ENCODE data around the gene SCGB1C1. TPM values are rescaled to one million over a fixed set of nuclear protein-coding genes. Genes with fewer than 3 reads are reported as not detected.

The SCGB1C1 gene
- total and polyA plus RNA-seq, 2 of the 8 experiments (the other 6 are each of a cell fraction or from before 2014, with no cell fraction given) = not detected

GRCh38 chr11:236774-237767 is 44.2 kb downstream of the SCGB1C1 start, which contains the start of gene PSMD13 (continued):
- TF ChIP-seq CHD7 (IDR thresholded peaks at IDR 0.05; ENCODE audit: insufficient replicate concordance, low read length) (no peak), ATF2 (IDR thresholded peaks at IDR 0.05; ENCODE audit: low read length) (no peak), RAD21 (IDR thresholded peaks at IDR 0.05 in 1 of 2, conservative IDR thresholded peaks at IDR 0.05 in 1 of 2; ENCODE audit: low read depth in 2 of 2, low read length in 2 of 2) (no peak), CBX8 (IDR thresholded peaks at IDR 0.05; ENCODE audit: borderline replicate concordance, low read depth, low read length) (no peak), BRCA1 (IDR thresholded peaks at IDR 0.05; ENCODE audit: low read depth, low read length) (no peak), MAX (IDR thresholded peaks at IDR 0.05) (peak; percentile 39; the same call in 1 of the 2 replicates)

Measured in H1 (cell line).